IMR-90 (cell line): Measurements from ENCODE around the gene SNX5. TPM values are rescaled to one million over a fixed set of nuclear protein-coding genes. Genes with fewer than 3 reads are reported as not detected.
A peak's percentile ranks its signal among the peaks of the same experiment; 100 is the strongest.

Source experiments
- ATAC-seq: fragments of 200-7000 bp; cut with Tn5 transposase; 2 replicates; pipeline ENCODE4 v1.9.1; 2020; ENCODE audit warnings: low read depth, mild to moderate bottlenecking, moderate library complexity
- BruUV-seq: library from RNA; stranded (reverse); fragments of 400-500 nt; replicated peaks from 2 replicates; lab custom pipeline; 2021; lab: Mats Ljungman, UMichigan
- CTCF ChIA-PET: fragments of 300-600 bp; formaldehyde crosslinking; extraction: SDS; loops from one replicate; lab custom pipeline; 2021; ENCODE audit warnings: antibody characterized with exemption; lab: Yijun Ruan, JAX
- POLR2A ChIA-PET: fragments of 300-600 bp; sonication (Branson Sonifier 250); formaldehyde crosslinking; loops from one replicate; lab custom pipeline; 2022; ENCODE audit warnings: antibody characterized with exemption; ENCODE audit not compliant: unreplicated experiment; lab: Charles Lee
- DNase-seq: peaks from one replicate; pipeline ENCODE4 v3.0.0; 2013
- H2AFZ ChIP-seq: replicated peaks from 2 replicates; pipeline ENCODE3; 2013; ENCODE audit warnings: low read length, mild to moderate bottlenecking; ENCODE audit not compliant: poor library complexity
- H2AK5ac ChIP-seq: 2 replicates; pipeline ENCODE4 v1.6.1; 2013; ENCODE audit warnings: low read depth, low read length, inconsistent platforms
- H2AK9ac ChIP-seq: replicated peaks from 2 replicates; pipeline ENCODE3; 2013; ENCODE audit warnings: mild to moderate bottlenecking, low read depth, low read length, moderate library complexity; ENCODE audit not compliant: poor library complexity
- H2BK120ac ChIP-seq: 2 replicates; pipeline ENCODE4 v1.6.1; 2013; ENCODE audit warnings: low read depth, low read length, inconsistent platforms
- H2BK15ac ChIP-seq: 3 replicates; pipeline ENCODE4 v1.6.1; 2013; ENCODE audit warnings: low read depth, low read length, inconsistent platforms
- H2BK20ac ChIP-seq: 2 replicates; pipeline ENCODE4 v1.6.1; 2013; ENCODE audit warnings: low read depth, mild to moderate bottlenecking, inconsistent platforms, low read length, moderate library complexity
- H2BK5ac ChIP-seq: 2 replicates; pipeline ENCODE4 v1.6.1; 2013; ENCODE audit warnings: mild to moderate bottlenecking, low read depth, low read length, inconsistent platforms; ENCODE audit not compliant: poor library complexity, severe bottlenecking
- H3K14ac ChIP-seq: replicated peaks from 2 replicates; pipeline ENCODE4 v1.6.1; 2013; ENCODE audit warnings: low read depth, low read length, inconsistent platforms
- H3K18ac ChIP-seq: 2 replicates; pipeline ENCODE4 v1.6.1; 2013; ENCODE audit warnings: low read depth, low read length, control low read depth
- H3K23ac ChIP-seq: 2 replicates; pipeline ENCODE4 v1.6.1; 2013; ENCODE audit warnings: low read depth, low read length, inconsistent platforms
- H3K27ac ChIP-seq: 2 replicates; pipeline ENCODE4 v1.5.1; 2013; ENCODE audit warnings: mild to moderate bottlenecking, control low read depth, low read length; ENCODE audit not compliant: insufficient read depth
- H3K27me3 ChIP-seq: 2 replicates; pipeline ENCODE4 v1.6.1; 2013; ENCODE audit warnings: low read length; ENCODE audit not compliant: control insufficient read depth, insufficient read depth
- H3K36me3 ChIP-seq: 2 replicates; pipeline ENCODE4 v1.6.1; 2013; ENCODE audit warnings: low read length, mixed read lengths; ENCODE audit not compliant: control insufficient read depth, insufficient read depth
- H3K4ac ChIP-seq: 2 replicates; pipeline ENCODE4 v1.6.1; 2013; ENCODE audit warnings: low read depth, low read length, inconsistent platforms
- H3K4me1 ChIP-seq: 2 replicates; pipeline ENCODE4 v1.6.1; 2013; ENCODE audit warnings: low read length, mixed read lengths; ENCODE audit not compliant: control insufficient read depth, insufficient read depth
- H3K4me2 ChIP-seq: 2 replicates; pipeline ENCODE4 v1.6.1; 2013; ENCODE audit warnings: low read depth, mild to moderate bottlenecking, control low read depth, low read length, moderate library complexity
- H3K4me3 ChIP-seq: 2 replicates; pipeline ENCODE4 v1.5.1; 2013; ENCODE audit warnings: low read depth, mild to moderate bottlenecking, control low read depth, low read length, moderate library complexity; ENCODE audit not compliant: insufficient read depth
- H3K56ac ChIP-seq: 2 replicates; pipeline ENCODE4 v1.6.1; 2013; ENCODE audit warnings: low read length, inconsistent platforms; ENCODE audit not compliant: insufficient read depth; ENCODE audit errors: extremely low read depth
- H3K79me1 ChIP-seq, 2 experiments: 2 replicates each; pipeline ENCODE4 v1.6.1; 2013; ENCODE audit warnings: low read length in 2 of 2, inconsistent platforms in 1 of 2, low read depth in 1 of 2
- H3K9ac ChIP-seq: 2 replicates; pipeline ENCODE4 v1.6.1; 2013; ENCODE audit warnings: low read depth, low read length, control low read depth
- H3K9me1 ChIP-seq: 2 replicates; pipeline ENCODE4 v1.6.1; 2013; ENCODE audit warnings: low read length, inconsistent platforms; ENCODE audit not compliant: insufficient read depth
- H3K9me3 ChIP-seq: 2 replicates; pipeline ENCODE4 v1.6.1; 2013; ENCODE audit warnings: low read length; ENCODE audit not compliant: control insufficient read depth, insufficient read depth
- H4K20me1 ChIP-seq: 2 replicates; pipeline ENCODE4 v1.6.1; 2013; ENCODE audit warnings: low read length, inconsistent platforms; ENCODE audit not compliant: insufficient read depth
- H4K5ac ChIP-seq: 2 replicates; pipeline ENCODE4 v1.6.1; 2013; ENCODE audit warnings: mild to moderate bottlenecking, low read depth, low read length, control low read depth
- H4K8ac ChIP-seq, 2 experiments: 2 replicates each; pipeline ENCODE4 v1.6.1; 2013; ENCODE audit warnings: low read depth in 2 of 2, low read length in 2 of 2, control low read depth in 1 of 2, inconsistent platforms in 1 of 2
- H4K91ac ChIP-seq: 2 replicates; pipeline ENCODE4 v1.6.1; 2013; ENCODE audit warnings: low read depth, low read length, inconsistent platforms; ENCODE audit not compliant: insufficient read depth
- BHLHE40 ChIP-seq: fragments of 150-350 bp; IDR thresholded peaks from 2 replicates; pipeline ENCODE4 v1.6.1; 2016; ENCODE audit warnings: mild to moderate bottlenecking, low read depth, low read length
- CEBPB ChIP-seq: IDR thresholded peaks from 2 replicates; pipeline ENCODE4 v1.6.1; 2012; ENCODE audit warnings: low read depth, low read length, improper control_type of control experiment
- CHD1 ChIP-seq: IDR thresholded peaks from 2 replicates; pipeline ENCODE4 v1.6.1; 2012; ENCODE audit warnings: low read depth, low read length, improper control_type of control experiment
- ELK1 ChIP-seq: fragments of 150-350 bp; IDR thresholded peaks from 2 replicates; pipeline ENCODE4 v1.6.1; 2016; ENCODE audit warnings: low read depth, mild to moderate bottlenecking, low read length, moderate library complexity, borderline replicate concordance
- FOS ChIP-seq: fragments of 150-350 bp; IDR thresholded peaks from 2 replicates; pipeline ENCODE4 v1.6.1; 2016; ENCODE audit warnings: low read depth, low read length
- MAZ ChIP-seq: IDR thresholded peaks from 2 replicates; pipeline ENCODE4 v1.6.1; 2012; ENCODE audit warnings: low read depth, mild to moderate bottlenecking, low read length, improper control_type of control experiment, moderate library complexity, borderline replicate concordance
- MXI1 ChIP-seq: IDR thresholded peaks from 2 replicates; pipeline ENCODE4 v1.6.1; 2012; ENCODE audit warnings: low read depth, mild to moderate bottlenecking, low read length, moderate library complexity, borderline replicate concordance
- NFE2L2 ChIP-seq: fragments of 150-350 bp; IDR thresholded peaks from 2 replicates; pipeline ENCODE4 v1.6.1; 2016; ENCODE audit warnings: low read depth, mild to moderate bottlenecking, low read length
- POLR2A ChIP-seq: IDR thresholded peaks from 2 replicates; pipeline ENCODE4 v1.6.1; 2012; ENCODE audit warnings: mild to moderate bottlenecking, low read depth, low read length
- RAD21 ChIP-seq: IDR thresholded peaks from 2 replicates; pipeline ENCODE4 v1.6.1; 2012; ENCODE audit warnings: low read length, improper control_type of control experiment
- RCOR1 ChIP-seq: IDR thresholded peaks from 2 replicates; pipeline ENCODE4 v1.6.1; 2012; ENCODE audit warnings: mild to moderate bottlenecking, low read length, improper control_type of control experiment; ENCODE audit not compliant: insufficient replicate concordance
- RFX5 ChIP-seq: IDR thresholded peaks from 2 replicates; pipeline ENCODE4 v1.8.0; 2012; ENCODE audit warnings: low read depth, mild to moderate bottlenecking, low read length, moderate library complexity
- SMC3 ChIP-seq: fragments of 150-350 bp; IDR thresholded peaks from 2 replicates; pipeline ENCODE4 v1.6.1; 2016; ENCODE audit warnings: low read depth, mild to moderate bottlenecking, antibody characterized with exemption, low read length, moderate library complexity
- USF2 ChIP-seq: fragments of 150-350 bp; IDR thresholded peaks from 2 replicates; pipeline ENCODE4 v1.6.1; 2017; ENCODE audit warnings: mild to moderate bottlenecking, antibody characterized with exemption, low read length, low read depth
- WGBS, 2 experiments: methylation state at CpG; one replicate each; pipeline versions ENCODE4 v1.1.5 to v1.1.7; 2013; ENCODE audit warnings: missing lambda C conversion rate in 2 of 2; ENCODE audit not compliant: insufficient read length in 1 of 2; ENCODE audit errors: extremely low coverage in 2 of 2; 5-methylcytosine and 5-hydroxymethylcytosine counted together
- dilution Hi-C: fragments of 300-500 bp; cut with HindIII; formaldehyde crosslinking; loops from one replicate; pipeline ENCODE4 v1.14.3; 2018; ENCODE audit warnings: low sequenced_read_pairs; ENCODE audit not compliant: unreplicated experiment
- in situ Hi-C: fragments of 300-500 bp; cut with MboI; formaldehyde crosslinking; loops from 3 replicates; pipeline ENCODE4 v1.14.3; 2019; ENCODE audit warnings: low sequenced_read_pairs, inconsistent platforms, mixed read lengths
- intact Hi-C: fragments of 100-400 bp; cut with micrococcal nuclease; formaldehyde crosslinking; loops from 2 replicates; pipeline ENCODE4 v1.10.0; 2022
- polyA plus RNA-seq, 3 experiments: library from polyadenylated mRNA; depleted of rRNA; stranded (reverse); fragments of >200 nt; gene quantifications; 2 replicates each; pipeline ENCODE4 v1.2.3, GENCODE V29; 2012; ENCODE audit warnings: low replicate concordance in 1 of 3
- total RNA-seq: library from RNA; depleted of rRNA; stranded (reverse); fragments of >200 nt; gene quantifications from 2 replicates; pipeline ENCODE4 v1.2.3, GENCODE V29; 2012

Gene SNX5
- total and polyA plus RNA-seq, 2 of the 4 experiments (the other 2 are of a cell fraction), result 65.4 to 92.8 TPM

- no peak for TF ChIP-seq USF2
- no peak for TF ChIP-seq MXI1
These were observed 50.6 kb downstream of the SNX5 start (continued) for GRCh38 chr20:17917832-17918618.

DNA sequence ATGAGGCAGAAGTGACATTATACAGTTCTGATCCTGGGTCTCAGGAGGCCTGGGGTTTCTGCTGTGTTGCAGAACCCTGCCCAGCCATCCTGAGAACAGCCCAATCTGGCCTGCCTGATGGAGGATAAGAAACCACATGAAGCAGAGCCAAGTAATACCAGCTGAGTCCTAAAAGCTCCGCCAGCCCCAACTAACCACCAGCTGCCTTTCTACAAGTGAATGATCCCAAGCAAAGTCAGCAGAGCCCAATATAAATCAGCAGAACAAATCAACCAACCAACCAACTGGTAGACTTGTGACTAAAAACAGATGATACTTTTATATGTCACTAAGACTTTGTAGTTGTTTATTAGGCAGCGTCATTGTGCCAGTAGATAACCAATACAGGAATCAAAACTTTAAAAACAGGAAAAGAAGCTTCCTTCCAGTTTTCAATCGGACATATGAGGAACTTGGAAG, 52.1 kb downstream of the SNX5 start:
- H2BK15ac ChIP-seq, result no peak overlapping the region
- intact Hi-C loops (no loop called here), in situ Hi-C loops (no loop called here), dilution Hi-C loops (no loop called here)
- no peak overlapping the region for H4K91ac ChIP-seq
- H2BK120ac ChIP-seq, result no peak overlapping the region
- TF ChIP-seq NFE2L2 (no peak), SMC3 (no peak), POLR2A (no peak), CHD1 (no peak), USF2 (no peak), MAZ (no peak), FOS (no peak), BHLHE40 (no peak), ELK1 (no peak), RCOR1 (no peak), CEBPB (no peak), RFX5 (no peak), RAD21 (no peak)
- H2AFZ ChIP-seq, result no peak overlapping the region
- H4K8ac ChIP-seq, result no peak overlapping the region
- no peak overlapping the region for H3K9ac ChIP-seq
- ChIA-PET CTCF (interaction anchor here (0.6 kb wide), 1 partner anchor 49 kb away, joined by 5 read pairs; no protein-coding TSS in a partner anchor), POLR2A (no interaction called here)
- no peaks in the 10 kb centered on the region for H4K20me1 ChIP-seq
- H3K4ac ChIP-seq, result no peak overlapping the region
- no CpG with 5 or more reads among the region's 3 CpGs for WGBS, 2 experiments
- no peak overlapping the region for H3K14ac ChIP-seq
- 0 out of 2 replicates have a peak overlapping the region, but pooled peaks have one; percentile 23 for H2BK20ac ChIP-seq
- no peaks in the 10 kb centered on the region; the same call in 1 of the 2 replicates for H3K9me1 ChIP-seq
- H3K23ac ChIP-seq, result no peak overlapping the region
- no TSS peak for BruUV-seq
- ATAC-seq (no peak), DNase-seq (no peak)
- no peaks in the 10 kb centered on the region for H3K79me1 ChIP-seq
- H3K36me3 ChIP-seq, result no peaks in the 10 kb centered on the region
- H2BK5ac ChIP-seq, result no peak overlapping the region
- no peak overlapping the region for H3K4me3 ChIP-seq
- H3K18ac ChIP-seq, result no peak overlapping the region
- H3K27ac ChIP-seq, result no peak overlapping the region
- no peak overlapping the region for H2AK5ac ChIP-seq
- peaks cover 6% of the 10 kb centered on the region; the same call in 1 of the 2 replicates for H3K4me1 ChIP-seq
- no peak overlapping the region for H2AK9ac ChIP-seq
- no peak overlapping the region for H3K4me2 ChIP-seq
- H3K9me3 ChIP-seq, result no peaks in the 10 kb centered on the region
- no peak overlapping the region for H4K5ac ChIP-seq
- H3K56ac ChIP-seq, result no peak overlapping the region
- H3K27me3 ChIP-seq, result no peaks in the 10 kb centered on the region
